Suprapubic skin (tissue), 3 donors: Measurements from ENCODE around the gene NHSL2.

Experiments used
- POLR2A ChIP-seq, 2 donors: fragments of 450-650 bp; IDR thresholded peaks; one replicate each; pipeline ENCODE4 v1.6.1; 2017; ENCODE audit warnings: antibody characterized with exemption in 2 of 2, mild to moderate bottlenecking in 2 of 2, moderate library complexity in 2 of 2
- TF ChIP-seq, protein P1 (sequence below), 2 donors: fragments of 200-600 bp in 1 of 2; fragments of 450-650 bp in 1 of 2; sonication (generic) in 1 of 2; IDR thresholded peaks; one replicate each; pipeline ENCODE4 v1.5.1; 2016 to 2019; ENCODE audit warnings: antibody characterized with exemption in 2 of 2, mild to moderate bottlenecking in 1 of 2, moderate library complexity in 1 of 2

DNA sequence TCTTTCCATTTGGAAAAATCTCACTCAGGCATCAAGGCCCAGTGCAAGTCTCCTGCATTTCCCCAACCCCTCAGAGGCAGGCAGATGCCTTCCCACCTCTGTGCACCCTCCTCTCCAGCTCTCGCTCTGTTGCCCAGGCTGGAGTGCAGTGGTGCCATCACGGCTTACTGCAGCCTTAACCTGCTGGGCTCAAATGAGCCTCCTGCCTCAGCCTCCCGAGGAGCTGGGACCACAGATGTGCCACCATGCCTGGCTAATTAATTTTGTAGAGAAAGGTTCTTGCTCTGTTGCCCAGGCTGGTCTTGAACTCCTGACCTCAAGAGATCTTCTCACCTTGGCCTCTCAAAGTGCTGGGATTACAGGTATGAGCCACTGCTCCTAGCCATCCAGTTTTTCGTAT, 95.8 kb downstream of the NHSL2 start:
- TF ChIP-seq, protein P1, sequence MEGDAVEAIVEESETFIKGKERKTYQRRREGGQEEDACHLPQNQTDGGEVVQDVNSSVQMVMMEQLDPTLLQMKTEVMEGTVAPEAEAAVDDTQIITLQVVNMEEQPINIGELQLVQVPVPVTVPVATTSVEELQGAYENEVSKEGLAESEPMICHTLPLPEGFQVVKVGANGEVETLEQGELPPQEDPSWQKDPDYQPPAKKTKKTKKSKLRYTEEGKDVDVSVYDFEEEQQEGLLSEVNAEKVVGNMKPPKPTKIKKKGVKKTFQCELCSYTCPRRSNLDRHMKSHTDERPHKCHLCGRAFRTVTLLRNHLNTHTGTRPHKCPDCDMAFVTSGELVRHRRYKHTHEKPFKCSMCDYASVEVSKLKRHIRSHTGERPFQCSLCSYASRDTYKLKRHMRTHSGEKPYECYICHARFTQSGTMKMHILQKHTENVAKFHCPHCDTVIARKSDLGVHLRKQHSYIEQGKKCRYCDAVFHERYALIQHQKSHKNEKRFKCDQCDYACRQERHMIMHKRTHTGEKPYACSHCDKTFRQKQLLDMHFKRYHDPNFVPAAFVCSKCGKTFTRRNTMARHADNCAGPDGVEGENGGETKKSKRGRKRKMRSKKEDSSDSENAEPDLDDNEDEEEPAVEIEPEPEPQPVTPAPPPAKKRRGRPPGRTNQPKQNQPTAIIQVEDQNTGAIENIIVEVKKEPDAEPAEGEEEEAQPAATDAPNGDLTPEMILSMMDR (IDR thresholded peaks at IDR 0.05): no peak
- no peak for TF ChIP-seq POLR2A (IDR thresholded peaks at IDR 0.05)
